Ectodermal cell (in vitro differentiated cells): Measurements from ENCODE around the gene AJAP1.
"Not testable (repeated sequence)": the region's sequence is repeated elsewhere in the genome, so short reads cannot be mapped to it uniquely, and the experiment has no call there.

Source experiments
- H3K27ac ChIP-seq: 2 replicates; pipeline ENCODE4 v1.7.0; 2013; ENCODE audit warnings: mild to moderate bottlenecking, low read depth, low read length; ENCODE audit not compliant: insufficient read depth, poor library complexity, severe bottlenecking
- H3K27me3 ChIP-seq: 2 replicates; pipeline ENCODE4 v1.7.0; 2013; ENCODE audit warnings: mild to moderate bottlenecking, low read length; ENCODE audit not compliant: insufficient read depth, control insufficient read depth, poor library complexity, severe bottlenecking
- H3K36me3 ChIP-seq: one replicate; pipeline ENCODE4 v1.7.0; 2013; ENCODE audit warnings: low read length; ENCODE audit not compliant: control insufficient read depth, insufficient read depth
- H3K4me1 ChIP-seq: one replicate; pipeline ENCODE4 v1.7.0; 2013; ENCODE audit warnings: low read length; ENCODE audit not compliant: control insufficient read depth, insufficient read depth
- H3K4me3 ChIP-seq: 2 replicates; pipeline ENCODE4 v1.7.0; 2013; ENCODE audit warnings: low read depth, low read length, control low read depth; ENCODE audit not compliant: insufficient read depth
- H3K9me3 ChIP-seq: 2 replicates; pipeline ENCODE4 v1.7.0; 2013; ENCODE audit warnings: mild to moderate bottlenecking, low read length, moderate library complexity; ENCODE audit not compliant: control insufficient read depth
- WGBS, 2 experiments: methylation state at CpG; one replicate each; pipeline ENCODE4 v1.1.7; 2013; ENCODE audit warnings: missing lambda C conversion rate in 2 of 2; 5-methylcytosine and 5-hydroxymethylcytosine counted together

Gene AJAP1

GRCh38 chr1:4616831-4617465 lies 37.5 kb upstream of the AJAP1 start:
- H3K4me1 ChIP-seq = no peaks in the 10 kb centered on the region
- no peaks in the 10 kb centered on the region for H3K27me3 ChIP-seq
- no peak overlapping the region for H3K27ac ChIP-seq
- 87 to 89% methylated on average over 18 of the region's 18 CpGs for WGBS, 2 experiments
- no peak overlapping the region for H3K4me3 ChIP-seq
- no peaks in the 10 kb centered on the region for H3K9me3 ChIP-seq
- H3K36me3 ChIP-seq = no peaks in the 10 kb centered on the region

GRCh38 chr1:4617506-4617905 lies 36.9 kb upstream of the AJAP1 start:
- no peaks in the 10 kb centered on the region for H3K9me3 ChIP-seq
- H3K4me3 ChIP-seq = no peak overlapping the region
- 92 to 94% methylated on average over 6 of the region's 6 CpGs for WGBS, 2 experiments
- H3K36me3 ChIP-seq = no peaks in the 10 kb centered on the region
- no peaks in the 10 kb centered on the region for H3K27me3 ChIP-seq
- no peak overlapping the region for H3K27ac ChIP-seq
- no peaks in the 10 kb centered on the region for H3K4me1 ChIP-seq

GRCh38 chr1:4618827-4619226 lies 35.6 kb upstream of the AJAP1 start:
- not testable (repeated sequence) for H3K27ac ChIP-seq, H3K4me1 ChIP-seq, H3K27me3 ChIP-seq, H3K36me3 ChIP-seq, H3K4me3 ChIP-seq, H3K9me3 ChIP-seq
- 95 to 100% methylated on average over 1 of the region's 3 CpGs for WGBS, 2 experiments

GRCh38 chr1:4621646-4622045 lies 32.8 kb upstream of the AJAP1 start:
- no peaks in the 10 kb centered on the region for H3K4me1 ChIP-seq
- H3K27me3 ChIP-seq = no peaks in the 10 kb centered on the region
- no peaks in the 10 kb centered on the region for H3K9me3 ChIP-seq
- no peaks in the 10 kb centered on the region for H3K36me3 ChIP-seq
- 82 to 84% methylated on average over 5 of the region's 5 CpGs for WGBS, 2 experiments
- no peak overlapping the region for H3K27ac ChIP-seq
- no peak overlapping the region for H3K4me3 ChIP-seq

- Histone ChIP-seq H3K36me3 (no peaks in the 10 kb centered on the region), H3K9me3 (no peaks in the 10 kb centered on the region), H3K4me3 (no peak overlapping the region), H3K27me3 (no peaks in the 10 kb centered on the region), H3K27ac (no peak overlapping the region), H3K4me1 (no peaks in the 10 kb centered on the region)
- 92 to 93% methylated on average over 10 of the region's 10 CpGs for WGBS, 2 experiments
Measured at GRCh38 chr1:4622821-4623220, 31.6 kb upstream of the AJAP1 start.

GRCh38 chr1:4624141-4624715 lies 30.2 kb upstream of the AJAP1 start:
- no peak overlapping the region for H3K27ac ChIP-seq
- no peaks in the 10 kb centered on the region for H3K27me3 ChIP-seq
- H3K4me3 ChIP-seq = no peak overlapping the region
- H3K9me3 ChIP-seq = no peaks in the 10 kb centered on the region
- WGBS, 2 experiments = 89 to 90% methylated on average over 10 of the region's 10 CpGs
- no peaks in the 10 kb centered on the region for H3K4me1 ChIP-seq
- no peaks in the 10 kb centered on the region for H3K36me3 ChIP-seq

- Histone ChIP-seq H3K9me3 (no peaks in the 10 kb centered on the region), H3K4me3 (no peak overlapping the region), H3K4me1 (no peaks in the 10 kb centered on the region), H3K27me3 (no peaks in the 10 kb centered on the region), H3K27ac (no peak overlapping the region), H3K36me3 (no peaks in the 10 kb centered on the region)
- WGBS, 2 experiments = 81 to 84% methylated on average over 9 of the region's 9 CpGs
Measured at GRCh38 chr1:4624801-4625200, 29.6 kb upstream of the AJAP1 start.

GRCh38 chr1:4626061-4626460 lies 28.3 kb upstream of the AJAP1 start:
- H3K9me3 ChIP-seq = no peaks in the 10 kb centered on the region
- 95 to 97% methylated on average over 13 of the region's 13 CpGs for WGBS, 2 experiments
- no peak overlapping the region for H3K27ac ChIP-seq
- H3K27me3 ChIP-seq = no peaks in the 10 kb centered on the region
- H3K36me3 ChIP-seq = no peaks in the 10 kb centered on the region
- no peaks in the 10 kb centered on the region for H3K4me1 ChIP-seq
- no peak overlapping the region for H3K4me3 ChIP-seq

- WGBS, 2 experiments = 94 to 96% methylated on average over 9 of the region's 9 CpGs
- H3K4me1 ChIP-seq = no peaks in the 10 kb centered on the region
Measured at GRCh38 chr1:4626560-4627319, 27.7 kb upstream of the AJAP1 start.

GRCh38 chr1:4627353-4627752 lies 27.1 kb upstream of the AJAP1 start:
- no peaks in the 10 kb centered on the region for H3K36me3 ChIP-seq
- H3K9me3 ChIP-seq = no peaks in the 10 kb centered on the region
- WGBS, 2 experiments = 86 to 89% methylated on average over 12 of the region's 12 CpGs
- no peak overlapping the region for H3K4me3 ChIP-seq
- no peaks in the 10 kb centered on the region for H3K27me3 ChIP-seq
- no peaks in the 10 kb centered on the region for H3K4me1 ChIP-seq
- no peak overlapping the region for H3K27ac ChIP-seq

More at GRCh38 chr1:4626560-4627319, 27.7 kb upstream of the AJAP1 start:
- no peaks in the 10 kb centered on the region for H3K36me3 ChIP-seq
- H3K4me3 ChIP-seq = no peak overlapping the region
- no peak overlapping the region for H3K27ac ChIP-seq
- no peaks in the 10 kb centered on the region for H3K27me3 ChIP-seq
- no peaks in the 10 kb centered on the region for H3K9me3 ChIP-seq
